Nephron (organoid): ENCODE results near the gene DOCK11.
A peak's percentile ranks its signal among the peaks of the same experiment; 100 is the strongest.

ENCODE experiments used
- H3K27ac Mint-ChIP-seq, 3 experiments: 2 replicates each; pipeline ENCODE4 v1.8.0; 2020; ENCODE audit warnings: mixed read lengths in 3 of 3, mild to moderate bottlenecking in 2 of 3, moderate library complexity in 1 of 3
- H3K27me3 Mint-ChIP-seq: 2 replicates; pipeline ENCODE4 v1.8.0; 2021; ENCODE audit warnings: low read depth, mild to moderate bottlenecking, moderate library complexity, mixed read lengths
- H3K36me3 Mint-ChIP-seq: 2 replicates; pipeline ENCODE4 v1.8.0; 2020; ENCODE audit warnings: low read depth, mixed read lengths
- H3K4me1 Mint-ChIP-seq: 2 replicates; pipeline ENCODE4 v1.8.0; 2020; ENCODE audit warnings: mixed read lengths
- H3K4me3 Mint-ChIP-seq, 3 experiments: 2 replicates each; pipeline ENCODE4 v1.8.0; 2020; ENCODE audit warnings: mild to moderate bottlenecking in 3 of 3, mixed read lengths in 3 of 3, moderate library complexity in 2 of 3
- H3K9me3 Mint-ChIP-seq: 2 replicates; pipeline ENCODE4 v1.8.0; 2020; ENCODE audit warnings: mixed read lengths
- CTCF ChIP-seq, 3 experiments: fragments of 200-600 bp; sonication (generic); IDR thresholded peaks; one replicate each; pipeline ENCODE4 v1.5.0; 2021; ENCODE audit warnings: antibody characterized with exemption in 3 of 3; ENCODE audit not compliant: unreplicated experiment in 3 of 3

Gene DOCK11

GRCh38 chrX:118495061-118495921 is at the start of gene DOCK11:
DOCK11 (plus strand) TSS chrX:118495815; CDS start chrX:118495972, 157 bp downstream.
- Mint-ChIP-seq H3K36me3 (no peaks in the 10 kb centered on the region), H3K4me1 (peaks cover 25% of the 10 kb centered on the region), H3K9me3 (peaks cover 7% of the 10 kb centered on the region), H3K4me3 (peak within 1 kb of the TSS; percentile 90 to 93 (median 92)), H3K27ac (peak within 1 kb of the TSS; percentile 64 to 79 (median 67)), H3K27me3 (no peaks in the 10 kb centered on the region)
- TF ChIP-seq CTCF (IDR thresholded peaks at IDR 0.05; ENCODE audit: unreplicated experiment in 3 of 3) = no peak

- H3K4me3 Mint-ChIP-seq = no peak overlapping the region
- H3K9me3 Mint-ChIP-seq = no peaks in the 10 kb centered on the region
- H3K4me1 Mint-ChIP-seq = no peaks in the 10 kb centered on the region
- no peaks in the 10 kb centered on the region for H3K27me3 Mint-ChIP-seq
- no peak overlapping the region for H3K27ac Mint-ChIP-seq
- H3K36me3 Mint-ChIP-seq = peaks cover 37% of the 10 kb centered on the region
- no peak for TF ChIP-seq CTCF (IDR thresholded peaks at IDR 0.05; ENCODE audit: unreplicated experiment in 3 of 3)
Observed at GRCh38 chrX:118448273-118448783, 47.3 kb upstream of the DOCK11 start.

- H3K9me3 Mint-ChIP-seq = no peaks in the 10 kb centered on the region
- H3K27ac Mint-ChIP-seq = no peak overlapping the region
- peaks cover 29% of the 10 kb centered on the region for H3K36me3 Mint-ChIP-seq
- no peak overlapping the region for H3K4me3 Mint-ChIP-seq
- H3K27me3 Mint-ChIP-seq = no peaks in the 10 kb centered on the region
- TF ChIP-seq CTCF (IDR thresholded peaks at IDR 0.05; ENCODE audit: unreplicated experiment in 3 of 3) = no peak
- H3K4me1 Mint-ChIP-seq = peaks cover 5% of the 10 kb centered on the region
Observed at GRCh38 chrX:118455013-118455412, 40.6 kb upstream of the DOCK11 start.

- no peaks in the 10 kb centered on the region for H3K9me3 Mint-ChIP-seq
- peaks cover 4% of the 10 kb centered on the region for H3K36me3 Mint-ChIP-seq
- peak overlapping the region in 2 of 3 experiments; percentile 18 to 53 for H3K27ac Mint-ChIP-seq
- H3K4me3 Mint-ChIP-seq = no peak overlapping the region
- peak; percentile 52 to 64 (median 57) for TF ChIP-seq CTCF (IDR thresholded peaks at IDR 0.05; ENCODE audit: unreplicated experiment in 3 of 3)
- no peaks in the 10 kb centered on the region for H3K27me3 Mint-ChIP-seq
- H3K4me1 Mint-ChIP-seq = peaks cover 5% of the 10 kb centered on the region
Observed at GRCh38 chrX:118459494-118459893, 36.1 kb upstream of the DOCK11 start.

- H3K27ac Mint-ChIP-seq = no peak overlapping the region
- no peak overlapping the region for H3K4me3 Mint-ChIP-seq
- no peaks in the 10 kb centered on the region for H3K9me3 Mint-ChIP-seq
- TF ChIP-seq CTCF (IDR thresholded peaks at IDR 0.05; ENCODE audit: unreplicated experiment in 3 of 3) = no peak
- no peaks in the 10 kb centered on the region for H3K36me3 Mint-ChIP-seq
- peaks cover 3% of the 10 kb centered on the region for H3K4me1 Mint-ChIP-seq
- H3K27me3 Mint-ChIP-seq = no peaks in the 10 kb centered on the region
Observed at GRCh38 chrX:118464501-118464900, 31.1 kb upstream of the DOCK11 start.
